SK-N-MC (cell line): Measurements from ENCODE around the gene MIPEP.

Experiments
- EZH2 ChIP-seq: fragments of 200-600 bp; sonication (generic); IDR thresholded peaks from one replicate; pipeline ENCODE4 v1.6.1; 2017; ENCODE audit warnings: antibody characterized with exemption
- FOXP2 ChIP-seq: optimal IDR thresholded peaks from 2 replicates; pipeline ENCODE3; 2011; ENCODE audit warnings: mild to moderate bottlenecking, moderate library complexity; ENCODE audit not compliant: insufficient read depth; ENCODE audit errors: extremely low read length, control extremely low read depth
- POLR2AphosphoS5 ChIP-seq: IDR thresholded peaks from 2 replicates; pipeline ENCODE4 v1.6.1; 2012; ENCODE audit warnings: mild to moderate bottlenecking, low read depth, low read length, borderline replicate concordance

DNA sequence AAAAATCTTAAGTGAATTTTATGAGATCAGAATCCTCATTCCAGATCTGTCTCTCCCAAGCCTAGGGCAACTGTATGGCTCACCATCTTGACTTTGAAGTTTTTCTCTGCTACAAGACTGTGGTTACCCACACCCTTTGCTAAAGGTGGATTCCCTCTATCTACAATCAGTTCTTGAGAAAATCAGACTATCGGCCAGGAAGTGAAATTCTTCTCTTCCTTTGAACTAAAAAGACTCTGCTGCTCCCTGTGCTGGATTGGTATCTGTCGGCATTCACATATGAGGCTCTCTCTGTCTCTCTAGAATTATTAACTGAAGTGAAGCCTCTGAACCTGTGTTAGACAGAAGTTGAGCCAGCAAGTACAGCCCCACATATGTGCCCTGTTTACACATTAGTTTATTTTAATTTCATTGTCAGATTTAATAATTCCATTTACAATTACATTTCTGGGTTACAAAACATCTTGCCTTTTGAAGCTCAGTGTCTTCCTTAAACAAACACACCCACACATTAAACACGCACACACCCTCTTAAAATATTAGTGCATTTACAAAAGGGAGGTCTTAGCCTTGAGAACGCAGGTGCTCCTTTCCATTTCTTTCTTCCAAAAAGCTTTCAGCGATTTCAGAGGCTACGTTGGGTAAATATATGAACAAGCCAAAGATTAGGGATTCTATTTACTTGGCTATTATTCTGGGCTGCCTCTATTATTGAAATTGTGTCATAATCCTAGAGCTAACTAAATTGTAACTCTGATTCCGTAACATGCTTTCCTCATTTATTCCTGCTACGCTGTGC is 145.7 kb downstream of the MIPEP start:
- TF ChIP-seq EZH2: no peak
- no peak for TF ChIP-seq FOXP2
- no peak for TF ChIP-seq POLR2AphosphoS5
